SK-N-SH treated with all-trans-retinoic acid at 6 μM for 48 hours (cell line): ENCODE measurements around the gene RPS19.

Experiments
- ATAC-seq: fragments of 200-7000 bp; cut with Tn5 transposase; 3 replicates; pipeline ENCODE4 v1.9.1; 2020; ENCODE audit warnings: mild to moderate bottlenecking, moderate library complexity
- ARNTL ChIP-seq: fragments of 450-650 bp; formaldehyde crosslinking; IDR thresholded peaks from 2 replicates; pipeline ENCODE4 v1.5.0; 2020; ENCODE audit warnings: low read depth, mild to moderate bottlenecking, moderate library complexity, borderline replicate concordance
- BACH2 ChIP-seq: fragments of 250-450 bp; sonication (Bioruptor Pico); IDR thresholded peaks from 2 replicates; pipeline ENCODE4 v1.9.0; 2021; ENCODE audit warnings: mild to moderate bottlenecking, borderline replicate concordance
- CSDC2 ChIP-seq: fragments of 250-450 bp; sonication (Bioruptor Pico); IDR thresholded peaks from 2 replicates; pipeline ENCODE4 v1.5.0; 2020; ENCODE audit warnings: mild to moderate bottlenecking, moderate library complexity
- ESRRG ChIP-seq: fragments of 250-450 bp; sonication (Bioruptor Pico); IDR thresholded peaks from 2 replicates; pipeline ENCODE4 v1.6.1; 2021; ENCODE audit warnings: mild to moderate bottlenecking
- GLIS3 ChIP-seq: fragments of 250-450 bp; sonication (Bioruptor Pico); IDR thresholded peaks from 2 replicates; pipeline ENCODE4 v1.5.0; 2020; ENCODE audit warnings: mild to moderate bottlenecking, moderate library complexity
- ISL1 ChIP-seq: fragments of 250-450 bp; sonication (Bioruptor Pico); IDR thresholded peaks from 2 replicates; pipeline ENCODE4 v2.1.2; 2022; ENCODE audit warnings: mild to moderate bottlenecking, moderate library complexity
- PPARA ChIP-seq: fragments of 250-450 bp; sonication (Bioruptor Pico); IDR thresholded peaks from 2 replicates; pipeline ENCODE4 v1.5.0; 2020; ENCODE audit warnings: mild to moderate bottlenecking, borderline replicate concordance
- RARB ChIP-seq: fragments of 250-450 bp; sonication (Bioruptor Pico); IDR thresholded peaks from 2 replicates; pipeline ENCODE4 v1.8.0; 2021; ENCODE audit warnings: mild to moderate bottlenecking, moderate library complexity
- SNAI2 ChIP-seq: fragments of 250-450 bp; sonication (Bioruptor Pico); IDR thresholded peaks from 2 replicates; pipeline ENCODE4 v1.5.0; 2020; ENCODE audit warnings: mild to moderate bottlenecking, moderate library complexity
- TCF4 ChIP-seq: fragments of 250-450 bp; sonication (Bioruptor Pico); IDR thresholded peaks from 2 replicates; pipeline ENCODE4 v1.8.0; 2021; ENCODE audit warnings: mild to moderate bottlenecking, moderate library complexity, borderline replicate concordance
- TOX ChIP-seq: fragments of 250-450 bp; sonication (Bioruptor Pico); IDR thresholded peaks from 2 replicates; pipeline ENCODE4 v1.8.0; 2021; ENCODE audit warnings: mild to moderate bottlenecking, moderate library complexity, borderline replicate concordance
- ZC3H10 ChIP-seq: fragments of 250-450 bp; sonication (Bioruptor Pico); IDR thresholded peaks from 2 replicates; pipeline ENCODE4 v1.5.1; 2021; ENCODE audit warnings: mild to moderate bottlenecking, moderate library complexity
- ZFP3 ChIP-seq: fragments of 250-450 bp; sonication (Bioruptor Pico); IDR thresholded peaks from 2 replicates; pipeline ENCODE4 v1.5.0; 2020; ENCODE audit warnings: mild to moderate bottlenecking, moderate library complexity
- ZFP30 ChIP-seq: fragments of 450-650 bp; formaldehyde crosslinking; IDR thresholded peaks from 2 replicates; pipeline ENCODE4 v1.5.0; 2022; ENCODE audit warnings: mild to moderate bottlenecking, moderate library complexity
- ZNF565 ChIP-seq: fragments of 450-650 bp; formaldehyde crosslinking; conservative IDR thresholded peaks from 2 replicates; pipeline ENCODE4 v1.5.0; 2020; ENCODE audit warnings: low read depth, mild to moderate bottlenecking, moderate library complexity
- ZNF70 ChIP-seq: fragments of 450-650 bp; formaldehyde crosslinking; IDR thresholded peaks from 2 replicates; pipeline ENCODE4 v1.5.0; 2020; ENCODE audit warnings: mild to moderate bottlenecking, moderate library complexity
- ZNF8 ChIP-seq: fragments of 450-650 bp; formaldehyde crosslinking; IDR thresholded peaks from 2 replicates; pipeline ENCODE4 v1.5.0; 2020; ENCODE audit warnings: mild to moderate bottlenecking, moderate library complexity
- TF ChIP-seq, protein P1 (sequence below): fragments of 250-450 bp; sonication (Bioruptor Pico); IDR thresholded peaks from 2 replicates; pipeline ENCODE4 v1.5.1; 2020; ENCODE audit warnings: low read depth, mild to moderate bottlenecking, moderate library complexity
- TF ChIP-seq, protein P2 (sequence below): fragments of 250-450 bp; sonication (Bioruptor Pico); IDR thresholded peaks from 2 replicates; pipeline ENCODE4 v1.5.0; 2020; ENCODE audit warnings: mild to moderate bottlenecking, moderate library complexity
- TF ChIP-seq, protein P3 (sequence below): fragments of 250-450 bp; sonication (Bioruptor Pico); IDR thresholded peaks from 2 replicates; pipeline ENCODE4 v1.8.0; 2020; ENCODE audit warnings: mild to moderate bottlenecking, moderate library complexity, borderline replicate concordance
- TF ChIP-seq, protein P4 (sequence below): fragments of 250-450 bp; sonication (Bioruptor Pico); IDR thresholded peaks from 2 replicates; pipeline ENCODE4 v1.8.0; 2021; ENCODE audit warnings: low read depth, mild to moderate bottlenecking, moderate library complexity, borderline replicate concordance
- TF ChIP-seq, protein P5 (sequence below): fragments of 250-450 bp; sonication (Bioruptor Pico); IDR thresholded peaks from 2 replicates; pipeline ENCODE4 v1.5.1; 2021; ENCODE audit warnings: mild to moderate bottlenecking, moderate library complexity

The RPS19 gene

DNA sequence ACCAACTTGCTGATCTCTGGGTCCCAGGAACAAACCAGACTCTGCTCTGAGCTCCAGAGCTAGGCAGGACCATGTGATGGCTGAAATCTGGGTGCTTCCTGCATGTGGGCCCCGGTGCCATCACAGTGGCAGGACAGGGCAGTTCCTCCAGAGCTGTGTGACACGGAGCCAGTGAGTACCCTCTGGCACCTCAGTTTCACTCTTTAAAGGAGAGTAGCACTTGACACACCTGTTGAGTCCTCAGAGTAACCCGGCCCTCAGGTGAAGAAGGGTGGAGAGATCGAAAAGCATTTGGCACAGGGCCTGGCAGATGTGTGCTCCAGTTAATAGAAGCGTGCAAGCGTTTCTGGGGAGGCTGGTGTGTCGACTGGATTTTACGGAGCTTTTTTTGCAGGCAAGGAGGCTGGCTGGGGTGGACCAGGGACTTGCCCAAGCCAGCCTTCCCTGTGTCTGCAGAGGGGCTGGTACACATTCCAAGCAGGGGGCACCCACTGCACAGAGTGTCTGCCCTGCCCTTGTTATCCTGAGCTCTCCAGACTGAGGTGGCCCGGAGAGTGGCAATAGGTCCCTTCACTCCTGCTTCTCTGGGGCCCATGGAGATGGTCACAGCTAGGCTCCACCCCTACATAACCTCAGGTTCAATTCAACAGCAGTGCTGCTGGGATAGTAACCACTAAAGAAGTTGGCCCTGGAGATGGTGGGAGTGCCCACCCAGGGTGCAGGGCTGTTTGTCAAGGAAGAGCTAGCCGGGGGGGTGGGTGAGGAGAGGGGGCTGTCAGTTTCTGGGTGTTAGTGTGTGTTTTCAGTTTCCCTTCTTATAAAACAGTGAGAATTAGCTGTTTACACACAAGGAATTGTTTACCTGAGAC lies 8.3 kb downstream of the RPS19 start:
- TF ChIP-seq ESRRG (CRISPR knock-in tag) (no peak), SNAI2 (CRISPR knock-in tag) (no peak), BACH2 (CRISPR knock-in tag) (no peak), PPARA (CRISPR knock-in tag) (no peak), ZNF8 (CRISPR knock-in tag) (no peak), ZFP3 (CRISPR knock-in tag) (no peak), CSDC2 (CRISPR knock-in tag) (no peak), TCF4 (CRISPR knock-in tag) (no peak), ARNTL (CRISPR knock-in tag) (no peak), ZFP30 (CRISPR knock-in tag) (no peak), RARB (CRISPR knock-in tag) (no peak), ZNF70 (CRISPR knock-in tag) (no peak), TOX (no peak), ZC3H10 (CRISPR knock-in tag) (no peak), ISL1 (CRISPR knock-in tag) (no peak), GLIS3 (CRISPR knock-in tag) (no peak)
- TF ChIP-seq, protein P1, sequence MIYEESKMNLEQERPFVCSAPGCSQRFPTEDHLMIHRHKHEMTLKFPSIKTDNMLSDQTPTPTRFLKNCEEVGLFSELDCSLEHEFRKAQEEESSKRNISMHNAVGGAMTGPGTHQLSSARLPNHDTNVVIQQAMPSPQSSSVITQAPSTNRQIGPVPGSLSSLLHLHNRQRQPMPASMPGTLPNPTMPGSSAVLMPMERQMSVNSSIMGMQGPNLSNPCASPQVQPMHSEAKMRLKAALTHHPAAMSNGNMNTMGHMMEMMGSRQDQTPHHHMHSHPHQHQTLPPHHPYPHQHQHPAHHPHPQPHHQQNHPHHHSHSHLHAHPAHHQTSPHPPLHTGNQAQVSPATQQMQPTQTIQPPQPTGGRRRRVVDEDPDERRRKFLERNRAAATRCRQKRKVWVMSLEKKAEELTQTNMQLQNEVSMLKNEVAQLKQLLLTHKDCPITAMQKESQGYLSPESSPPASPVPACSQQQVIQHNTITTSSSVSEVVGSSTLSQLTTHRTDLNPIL: no peak
- TF ChIP-seq, protein P2, sequence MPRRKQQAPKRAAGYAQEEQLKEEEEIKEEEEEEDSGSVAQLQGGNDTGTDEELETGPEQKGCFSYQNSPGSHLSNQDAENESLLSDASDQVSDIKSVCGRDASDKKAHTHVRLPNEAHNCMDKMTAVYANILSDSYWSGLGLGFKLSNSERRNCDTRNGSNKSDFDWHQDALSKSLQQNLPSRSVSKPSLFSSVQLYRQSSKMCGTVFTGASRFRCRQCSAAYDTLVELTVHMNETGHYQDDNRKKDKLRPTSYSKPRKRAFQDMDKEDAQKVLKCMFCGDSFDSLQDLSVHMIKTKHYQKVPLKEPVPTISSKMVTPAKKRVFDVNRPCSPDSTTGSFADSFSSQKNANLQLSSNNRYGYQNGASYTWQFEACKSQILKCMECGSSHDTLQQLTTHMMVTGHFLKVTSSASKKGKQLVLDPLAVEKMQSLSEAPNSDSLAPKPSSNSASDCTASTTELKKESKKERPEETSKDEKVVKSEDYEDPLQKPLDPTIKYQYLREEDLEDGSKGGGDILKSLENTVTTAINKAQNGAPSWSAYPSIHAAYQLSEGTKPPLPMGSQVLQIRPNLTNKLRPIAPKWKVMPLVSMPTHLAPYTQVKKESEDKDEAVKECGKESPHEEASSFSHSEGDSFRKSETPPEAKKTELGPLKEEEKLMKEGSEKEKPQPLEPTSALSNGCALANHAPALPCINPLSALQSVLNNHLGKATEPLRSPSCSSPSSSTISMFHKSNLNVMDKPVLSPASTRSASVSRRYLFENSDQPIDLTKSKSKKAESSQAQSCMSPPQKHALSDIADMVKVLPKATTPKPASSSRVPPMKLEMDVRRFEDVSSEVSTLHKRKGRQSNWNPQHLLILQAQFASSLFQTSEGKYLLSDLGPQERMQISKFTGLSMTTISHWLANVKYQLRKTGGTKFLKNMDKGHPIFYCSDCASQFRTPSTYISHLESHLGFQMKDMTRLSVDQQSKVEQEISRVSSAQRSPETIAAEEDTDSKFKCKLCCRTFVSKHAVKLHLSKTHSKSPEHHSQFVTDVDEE: no peak
- TF ChIP-seq, protein P3, sequence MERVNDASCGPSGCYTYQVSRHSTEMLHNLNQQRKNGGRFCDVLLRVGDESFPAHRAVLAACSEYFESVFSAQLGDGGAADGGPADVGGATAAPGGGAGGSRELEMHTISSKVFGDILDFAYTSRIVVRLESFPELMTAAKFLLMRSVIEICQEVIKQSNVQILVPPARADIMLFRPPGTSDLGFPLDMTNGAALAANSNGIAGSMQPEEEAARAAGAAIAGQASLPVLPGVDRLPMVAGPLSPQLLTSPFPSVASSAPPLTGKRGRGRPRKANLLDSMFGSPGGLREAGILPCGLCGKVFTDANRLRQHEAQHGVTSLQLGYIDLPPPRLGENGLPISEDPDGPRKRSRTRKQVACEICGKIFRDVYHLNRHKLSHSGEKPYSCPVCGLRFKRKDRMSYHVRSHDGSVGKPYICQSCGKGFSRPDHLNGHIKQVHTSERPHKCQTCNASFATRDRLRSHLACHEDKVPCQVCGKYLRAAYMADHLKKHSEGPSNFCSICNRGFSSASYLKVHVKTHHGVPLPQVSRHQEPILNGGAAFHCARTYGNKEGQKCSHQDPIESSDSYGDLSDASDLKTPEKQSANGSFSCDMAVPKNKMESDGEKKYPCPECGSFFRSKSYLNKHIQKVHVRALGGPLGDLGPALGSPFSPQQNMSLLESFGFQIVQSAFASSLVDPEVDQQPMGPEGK (CRISPR knock-in tag): no peak
- TF ChIP-seq, protein P4, sequence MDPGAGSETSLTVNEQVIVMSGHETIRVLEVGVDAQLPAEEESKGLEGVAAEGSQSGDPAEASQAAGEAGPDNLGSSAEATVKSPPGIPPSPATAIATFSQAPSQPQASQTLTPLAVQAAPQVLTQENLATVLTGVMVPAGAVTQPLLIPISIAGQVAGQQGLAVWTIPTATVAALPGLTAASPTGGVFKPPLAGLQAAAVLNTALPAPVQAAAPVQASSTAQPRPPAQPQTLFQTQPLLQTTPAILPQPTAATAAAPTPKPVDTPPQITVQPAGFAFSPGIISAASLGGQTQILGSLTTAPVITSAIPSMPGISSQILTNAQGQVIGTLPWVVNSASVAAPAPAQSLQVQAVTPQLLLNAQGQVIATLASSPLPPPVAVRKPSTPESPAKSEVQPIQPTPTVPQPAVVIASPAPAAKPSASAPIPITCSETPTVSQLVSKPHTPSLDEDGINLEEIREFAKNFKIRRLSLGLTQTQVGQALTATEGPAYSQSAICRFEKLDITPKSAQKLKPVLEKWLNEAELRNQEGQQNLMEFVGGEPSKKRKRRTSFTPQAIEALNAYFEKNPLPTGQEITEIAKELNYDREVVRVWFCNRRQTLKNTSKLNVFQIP (CRISPR knock-in tag): no peak
- no peak for ATAC-seq

DNA sequence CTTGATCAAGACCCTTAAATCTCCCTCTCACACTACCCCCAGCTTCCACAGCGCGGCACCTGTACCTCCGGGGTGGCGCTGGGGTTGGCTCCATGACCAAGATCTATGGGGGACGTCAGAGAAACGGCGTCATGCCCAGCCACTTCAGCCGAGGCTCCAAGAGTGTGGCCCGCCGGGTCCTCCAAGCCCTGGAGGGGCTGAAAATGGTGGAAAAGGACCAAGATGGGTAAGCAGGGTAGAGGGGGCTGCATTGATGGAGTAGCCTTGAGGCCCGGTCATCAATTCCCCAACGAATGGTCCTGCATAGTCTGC lies 8.9 kb downstream of the RPS19 start:
- ATAC-seq: no peak
- TF ChIP-seq, protein P5, sequence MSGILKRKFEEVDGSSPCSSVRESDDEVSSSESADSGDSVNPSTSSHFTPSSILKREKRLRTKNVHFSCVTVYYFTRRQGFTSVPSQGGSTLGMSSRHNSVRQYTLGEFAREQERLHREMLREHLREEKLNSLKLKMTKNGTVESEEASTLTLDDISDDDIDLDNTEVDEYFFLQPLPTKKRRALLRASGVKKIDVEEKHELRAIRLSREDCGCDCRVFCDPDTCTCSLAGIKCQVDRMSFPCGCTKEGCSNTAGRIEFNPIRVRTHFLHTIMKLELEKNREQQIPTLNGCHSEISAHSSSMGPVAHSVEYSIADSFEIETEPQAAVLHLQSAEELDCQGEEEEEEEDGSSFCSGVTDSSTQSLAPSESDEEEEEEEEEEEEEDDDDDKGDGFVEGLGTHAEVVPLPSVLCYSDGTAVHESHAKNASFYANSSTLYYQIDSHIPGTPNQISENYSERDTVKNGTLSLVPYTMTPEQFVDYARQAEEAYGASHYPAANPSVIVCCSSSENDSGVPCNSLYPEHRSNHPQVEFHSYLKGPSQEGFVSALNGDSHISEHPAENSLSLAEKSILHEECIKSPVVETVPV: no peak
- TF ChIP-seq ISL1 (CRISPR knock-in tag) (no peak), TCF4 (CRISPR knock-in tag) (no peak), RARB (CRISPR knock-in tag) (no peak), CSDC2 (CRISPR knock-in tag) (no peak), ZFP30 (CRISPR knock-in tag) (no peak), PPARA (CRISPR knock-in tag) (no peak), ZNF565 (CRISPR knock-in tag) (no peak), GLIS3 (CRISPR knock-in tag) (no peak), ZNF70 (CRISPR knock-in tag) (no peak)
- TF ChIP-seq, protein P3 (CRISPR knock-in tag): no peak
- TF ChIP-seq, protein P1: no peak
- TF ChIP-seq, protein P4 (CRISPR knock-in tag): no peak
- TF ChIP-seq, all 23 proteins: peak for 0
